ENCODE results near the gene LRRC25.
"Not testable (repeated sequence)": the region's sequence is repeated elsewhere in the genome, so short reads cannot be mapped to it uniquely, and the experiment has no call there.

DNA sequence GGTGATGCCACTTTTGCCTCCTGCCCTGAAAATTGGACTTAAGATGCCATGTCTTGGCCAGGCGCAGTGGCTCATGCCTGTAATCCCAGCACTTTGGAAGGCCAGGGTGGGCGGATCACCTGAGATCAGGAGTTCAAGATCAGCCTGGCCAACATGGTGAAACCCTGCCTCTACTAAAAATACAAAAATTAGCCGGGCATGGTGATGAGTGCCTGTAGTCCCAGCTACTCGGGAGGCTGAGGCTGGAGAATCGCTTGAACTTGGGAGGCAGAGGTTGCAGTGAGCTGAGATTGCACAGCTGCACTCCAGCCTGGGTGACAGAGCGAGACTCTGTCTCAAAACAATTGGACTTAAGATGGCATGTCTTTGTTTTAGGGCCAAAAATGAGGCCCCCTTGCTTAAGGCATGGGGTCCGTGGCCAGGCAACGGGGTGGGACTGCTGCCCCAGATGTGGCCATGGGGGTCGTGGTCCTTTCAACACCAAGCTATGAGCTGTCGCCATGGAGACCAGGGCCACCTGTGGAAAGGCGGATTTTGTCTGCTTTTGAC, 33.1 kb downstream of the LRRC25 start:
- TF ChIP-seq, protein P1, sequence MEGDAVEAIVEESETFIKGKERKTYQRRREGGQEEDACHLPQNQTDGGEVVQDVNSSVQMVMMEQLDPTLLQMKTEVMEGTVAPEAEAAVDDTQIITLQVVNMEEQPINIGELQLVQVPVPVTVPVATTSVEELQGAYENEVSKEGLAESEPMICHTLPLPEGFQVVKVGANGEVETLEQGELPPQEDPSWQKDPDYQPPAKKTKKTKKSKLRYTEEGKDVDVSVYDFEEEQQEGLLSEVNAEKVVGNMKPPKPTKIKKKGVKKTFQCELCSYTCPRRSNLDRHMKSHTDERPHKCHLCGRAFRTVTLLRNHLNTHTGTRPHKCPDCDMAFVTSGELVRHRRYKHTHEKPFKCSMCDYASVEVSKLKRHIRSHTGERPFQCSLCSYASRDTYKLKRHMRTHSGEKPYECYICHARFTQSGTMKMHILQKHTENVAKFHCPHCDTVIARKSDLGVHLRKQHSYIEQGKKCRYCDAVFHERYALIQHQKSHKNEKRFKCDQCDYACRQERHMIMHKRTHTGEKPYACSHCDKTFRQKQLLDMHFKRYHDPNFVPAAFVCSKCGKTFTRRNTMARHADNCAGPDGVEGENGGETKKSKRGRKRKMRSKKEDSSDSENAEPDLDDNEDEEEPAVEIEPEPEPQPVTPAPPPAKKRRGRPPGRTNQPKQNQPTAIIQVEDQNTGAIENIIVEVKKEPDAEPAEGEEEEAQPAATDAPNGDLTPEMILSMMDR (IDR thresholded peaks at IDR 0.05 in 4 of 5, conservative IDR thresholded peaks at IDR 0.05 in 1 of 5): not testable (repeated sequence)
- not testable (repeated sequence) for TF ChIP-seq POLR2A (IDR thresholded peaks at IDR 0.05)
